Measurements from ENCODE around the gene SMCO4. TPM values are rescaled to one million over a fixed set of nuclear protein-coding genes. Genes with fewer than 3 reads are reported as not detected.

The SMCO4 gene
- total RNA-seq, 2 experiments from 2014 or later: 36.1 to 44.1 TPM

- ChIA-PET POLR2A (interaction anchor here (1.0 to 1.5 kb wide), 2 partner anchors 14 to 17 kb away, joined by 3 read pairs; no protein-coding TSS in a partner anchor), CTCF (ENCODE audit: unreplicated experiment) (no interaction called here)
- no TSS peak for BruUV-seq (replicated peaks)
- H3K4me3 ChIP-seq (ENCODE audit: low read depth, low read length, poor library complexity, severe bottlenecking): no peak overlapping the region
- no peaks in the 10 kb centered on the region for H3K9me3 ChIP-seq (ENCODE audit: low read length)
- no peak overlapping the region for H2AFZ ChIP-seq (ENCODE audit: low read length)
- intact Hi-C loops (cut with micrococcal nuclease; ENCODE audit: unreplicated experiment): no loop called here
- no peaks in the 10 kb centered on the region for H3K79me2 ChIP-seq (ENCODE audit: insufficient read depth, low read depth, low read length)
- H3K27ac ChIP-seq (ENCODE audit: low read depth, low read length, poor library complexity, severe bottlenecking): no peak overlapping the region
- H4K20me1 ChIP-seq (ENCODE audit: insufficient read depth, low read length): no peaks in the 10 kb centered on the region
- H3K9me2 ChIP-seq (ENCODE audit: insufficient read depth, low read length): no peaks in the 10 kb centered on the region
- DNase-seq (ENCODE audit: low spot score): no peak
- no peaks in the 10 kb centered on the region for H3K36me3 ChIP-seq (ENCODE audit: insufficient read depth, low read length)
- TF ChIP-seq EZH2phosphoT487 (IDR thresholded peaks at IDR 0.05; ENCODE audit: borderline replicate concordance, low read depth, low read length) (no peak), CTCF (conservative IDR thresholded peaks at IDR 0.05; ENCODE audit: low read length) (no peak)
- H3K4me2 ChIP-seq (ENCODE audit: low read length): no peak overlapping the region
- H3K4me1 ChIP-seq (ENCODE audit: insufficient read depth, low read length, poor library complexity, severe bottlenecking): no peaks in the 10 kb centered on the region
Observed at GRCh38 chr11:93478841-93479240, 64.3 kb downstream of the SMCO4 start.

GRCh38 chr11:93477684-93478234 is 65.4 kb downstream of the SMCO4 start:
- no peaks in the 10 kb centered on the region for H3K9me2 ChIP-seq (ENCODE audit: insufficient read depth, low read length)
- DNase-seq (ENCODE audit: low spot score): no peak
- no peaks in the 10 kb centered on the region for H3K79me2 ChIP-seq (ENCODE audit: insufficient read depth, low read depth, low read length)
- no peaks in the 10 kb centered on the region for H3K36me3 ChIP-seq (ENCODE audit: insufficient read depth, low read length)
- TF ChIP-seq CTCF (conservative IDR thresholded peaks at IDR 0.05; ENCODE audit: low read length) (no peak), EZH2phosphoT487 (IDR thresholded peaks at IDR 0.05; ENCODE audit: borderline replicate concordance, low read depth, low read length) (no peak)
- no peaks in the 10 kb centered on the region for H3K9me3 ChIP-seq (ENCODE audit: low read length)
- POLR2A ChIA-PET: interaction anchor here (0.7 to 1.5 kb wide), 3 partner anchors 15 to 65 kb away, joined by 3 read pairs; no protein-coding TSS in a partner anchor
- intact Hi-C loops (cut with micrococcal nuclease; ENCODE audit: unreplicated experiment): no loop called here
- no peaks in the 10 kb centered on the region for H3K4me1 ChIP-seq (ENCODE audit: insufficient read depth, low read length, poor library complexity, severe bottlenecking)
- no peaks in the 10 kb centered on the region for H4K20me1 ChIP-seq (ENCODE audit: insufficient read depth, low read length)
- no peak overlapping the region for H3K4me2 ChIP-seq (ENCODE audit: low read length)
- CTCF ChIA-PET (ENCODE audit: unreplicated experiment): no interaction called here
- no peak overlapping the region for H2AFZ ChIP-seq (ENCODE audit: low read length)
- H3K4me3 ChIP-seq (ENCODE audit: low read depth, low read length, poor library complexity, severe bottlenecking): no peak overlapping the region
- no peak overlapping the region for H3K27ac ChIP-seq (ENCODE audit: low read depth, low read length, poor library complexity, severe bottlenecking)
- BruUV-seq (replicated peaks): no TSS peak

GRCh38 chr11:93476796-93477195 is 66.4 kb downstream of the SMCO4 start:
- Histone ChIP-seq H4K20me1 (ENCODE audit: insufficient read depth, low read length) (no peaks in the 10 kb centered on the region), H2AFZ (ENCODE audit: low read length) (no peak overlapping the region), H3K9me3 (ENCODE audit: low read length) (no peaks in the 10 kb centered on the region), H3K27ac (ENCODE audit: low read depth, low read length, poor library complexity, severe bottlenecking) (no peak overlapping the region), H3K36me3 (ENCODE audit: insufficient read depth, low read length) (no peaks in the 10 kb centered on the region), H3K4me3 (ENCODE audit: low read depth, low read length, poor library complexity, severe bottlenecking) (no peak overlapping the region), H3K4me1 (ENCODE audit: insufficient read depth, low read length, poor library complexity, severe bottlenecking) (no peaks in the 10 kb centered on the region), H3K4me2 (ENCODE audit: low read length) (no peak overlapping the region), H3K9me2 (ENCODE audit: insufficient read depth, low read length) (no peaks in the 10 kb centered on the region), H3K79me2 (ENCODE audit: insufficient read depth, low read depth, low read length) (no peaks in the 10 kb centered on the region)
- intact Hi-C loops (cut with micrococcal nuclease; ENCODE audit: unreplicated experiment): no loop called here
- BruUV-seq (replicated peaks): no TSS peak
- TF ChIP-seq EZH2phosphoT487 (IDR thresholded peaks at IDR 0.05; ENCODE audit: borderline replicate concordance, low read depth, low read length) (no peak), CTCF (conservative IDR thresholded peaks at IDR 0.05; ENCODE audit: low read length) (no peak)
- POLR2A ChIA-PET: interaction anchor here (1.5 kb wide), 1 partner anchor 16 kb away, joined by 3 read pairs; no protein-coding TSS in a partner anchor
- no peak for DNase-seq (ENCODE audit: low spot score)
- CTCF ChIA-PET (ENCODE audit: unreplicated experiment): no interaction called here
